HEK293 (cell line): ENCODE data around the gene RAB39A.

ENCODE experiments used
- CTCF ChIP-seq: fragments of 450-650 bp; formaldehyde crosslinking; IDR thresholded peaks from 2 replicates; pipeline ENCODE4 v1.5.1; 2016; ENCODE audit warnings: missing biosample characterization, missing genetic modification characterization
- ZNF639 ChIP-seq: fragments of 450-650 bp; formaldehyde crosslinking; IDR thresholded peaks from 2 replicates; pipeline ENCODE4 v1.5.1; 2016; ENCODE audit warnings: missing biosample characterization, missing genetic modification characterization
- TF ChIP-seq, protein P1 (sequence below): fragments of 450-650 bp; formaldehyde crosslinking; IDR thresholded peaks from 2 replicates; pipeline ENCODE4 v1.5.1; 2017; ENCODE audit warnings: missing biosample characterization, missing genetic modification characterization

GRCh38 chr11:107928767-107929507, 689 bp downstream of the RAB39A start:
- TF ChIP-seq, protein P1, sequence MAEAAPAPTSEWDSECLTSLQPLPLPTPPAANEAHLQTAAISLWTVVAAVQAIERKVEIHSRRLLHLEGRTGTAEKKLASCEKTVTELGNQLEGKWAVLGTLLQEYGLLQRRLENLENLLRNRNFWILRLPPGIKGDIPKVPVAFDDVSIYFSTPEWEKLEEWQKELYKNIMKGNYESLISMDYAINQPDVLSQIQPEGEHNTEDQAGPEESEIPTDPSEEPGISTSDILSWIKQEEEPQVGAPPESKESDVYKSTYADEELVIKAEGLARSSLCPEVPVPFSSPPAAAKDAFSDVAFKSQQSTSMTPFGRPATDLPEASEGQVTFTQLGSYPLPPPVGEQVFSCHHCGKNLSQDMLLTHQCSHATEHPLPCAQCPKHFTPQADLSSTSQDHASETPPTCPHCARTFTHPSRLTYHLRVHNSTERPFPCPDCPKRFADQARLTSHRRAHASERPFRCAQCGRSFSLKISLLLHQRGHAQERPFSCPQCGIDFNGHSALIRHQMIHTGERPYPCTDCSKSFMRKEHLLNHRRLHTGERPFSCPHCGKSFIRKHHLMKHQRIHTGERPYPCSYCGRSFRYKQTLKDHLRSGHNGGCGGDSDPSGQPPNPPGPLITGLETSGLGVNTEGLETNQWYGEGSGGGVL (tag by site-specific recombination): no peak
- TF ChIP-seq CTCF (tag by site-specific recombination) (no peak), ZNF639 (tag by site-specific recombination) (no peak)
